A204.1 (cell line): ENCODE measurements around the gene BRF1.
"Not testable (repeated sequence)": the region's sequence is repeated elsewhere in the genome, so short reads cannot be mapped to it uniquely, and the experiment has no call there.

ENCODE experiments used
- FAIRE-seq: peaks from 2 replicates; lab custom pipeline; 2012; peaks lifted over from hg19 to GRCh38; lab: Jason Lieb, UNC

The BRF1 gene, protein sequence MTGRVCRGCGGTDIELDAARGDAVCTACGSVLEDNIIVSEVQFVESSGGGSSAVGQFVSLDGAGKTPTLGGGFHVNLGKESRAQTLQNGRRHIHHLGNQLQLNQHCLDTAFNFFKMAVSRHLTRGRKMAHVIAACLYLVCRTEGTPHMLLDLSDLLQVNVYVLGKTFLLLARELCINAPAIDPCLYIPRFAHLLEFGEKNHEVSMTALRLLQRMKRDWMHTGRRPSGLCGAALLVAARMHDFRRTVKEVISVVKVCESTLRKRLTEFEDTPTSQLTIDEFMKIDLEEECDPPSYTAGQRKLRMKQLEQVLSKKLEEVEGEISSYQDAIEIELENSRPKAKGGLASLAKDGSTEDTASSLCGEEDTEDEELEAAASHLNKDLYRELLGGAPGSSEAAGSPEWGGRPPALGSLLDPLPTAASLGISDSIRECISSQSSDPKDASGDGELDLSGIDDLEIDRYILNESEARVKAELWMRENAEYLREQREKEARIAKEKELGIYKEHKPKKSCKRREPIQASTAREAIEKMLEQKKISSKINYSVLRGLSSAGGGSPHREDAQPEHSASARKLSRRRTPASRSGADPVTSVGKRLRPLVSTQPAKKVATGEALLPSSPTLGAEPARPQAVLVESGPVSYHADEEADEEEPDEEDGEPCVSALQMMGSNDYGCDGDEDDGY

DNA sequence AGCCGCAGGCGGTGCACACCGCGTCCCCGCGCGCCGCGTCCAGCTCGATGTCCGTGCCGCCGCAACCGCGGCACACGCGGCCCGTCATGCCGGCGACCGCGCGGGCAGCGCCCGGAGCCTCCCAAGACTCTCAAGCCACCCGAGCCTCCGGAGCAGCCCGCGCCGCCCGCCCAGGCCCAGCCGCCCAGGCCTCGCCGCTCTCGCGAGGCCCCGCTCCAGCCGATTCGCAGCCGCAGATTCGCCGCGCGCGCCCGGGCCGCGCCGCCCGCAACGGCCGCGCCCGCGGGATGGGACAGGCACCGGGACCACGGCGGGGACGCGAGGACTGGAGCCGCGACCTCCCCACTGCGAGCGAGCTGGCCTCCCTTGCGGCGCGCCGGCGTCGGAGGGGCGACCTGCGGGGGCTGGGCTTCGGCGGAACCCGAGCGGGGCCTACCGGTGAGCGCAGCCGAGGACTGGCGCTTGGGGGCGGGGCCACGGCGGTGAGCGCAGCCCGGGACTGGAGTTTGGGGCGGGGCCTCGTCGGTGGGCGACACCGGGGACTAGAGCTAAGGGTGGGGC, at the start of gene BRF1:
Gene BRF1 (minus strand): TSS at position 460 of the 561 bp plus-strand sequence. CDS start 372 bp downstream, at position 88.
- FAIRE-seq: no peak

DNA sequence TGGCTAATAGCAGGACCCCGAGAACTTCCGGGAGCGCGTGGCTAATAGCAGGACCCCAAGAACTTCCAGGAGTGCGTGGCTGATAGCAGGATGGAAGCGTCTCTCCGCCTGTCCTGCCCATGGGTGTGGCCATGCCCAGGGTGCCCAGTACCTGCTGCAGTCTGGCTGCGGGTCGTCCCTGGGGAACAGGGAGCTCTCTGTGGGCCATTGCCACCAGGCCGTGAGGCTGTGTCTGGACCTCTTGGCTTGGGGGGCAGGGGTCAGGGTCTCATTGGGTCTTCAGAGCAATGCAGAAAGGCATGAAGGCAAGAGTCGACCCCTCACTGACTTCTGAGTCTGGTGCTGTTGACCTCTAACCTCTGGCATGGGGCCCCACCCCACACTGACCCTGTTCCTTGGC, 49.2 kb upstream of the BRF1 start:
- FAIRE-seq: no peak

DNA sequence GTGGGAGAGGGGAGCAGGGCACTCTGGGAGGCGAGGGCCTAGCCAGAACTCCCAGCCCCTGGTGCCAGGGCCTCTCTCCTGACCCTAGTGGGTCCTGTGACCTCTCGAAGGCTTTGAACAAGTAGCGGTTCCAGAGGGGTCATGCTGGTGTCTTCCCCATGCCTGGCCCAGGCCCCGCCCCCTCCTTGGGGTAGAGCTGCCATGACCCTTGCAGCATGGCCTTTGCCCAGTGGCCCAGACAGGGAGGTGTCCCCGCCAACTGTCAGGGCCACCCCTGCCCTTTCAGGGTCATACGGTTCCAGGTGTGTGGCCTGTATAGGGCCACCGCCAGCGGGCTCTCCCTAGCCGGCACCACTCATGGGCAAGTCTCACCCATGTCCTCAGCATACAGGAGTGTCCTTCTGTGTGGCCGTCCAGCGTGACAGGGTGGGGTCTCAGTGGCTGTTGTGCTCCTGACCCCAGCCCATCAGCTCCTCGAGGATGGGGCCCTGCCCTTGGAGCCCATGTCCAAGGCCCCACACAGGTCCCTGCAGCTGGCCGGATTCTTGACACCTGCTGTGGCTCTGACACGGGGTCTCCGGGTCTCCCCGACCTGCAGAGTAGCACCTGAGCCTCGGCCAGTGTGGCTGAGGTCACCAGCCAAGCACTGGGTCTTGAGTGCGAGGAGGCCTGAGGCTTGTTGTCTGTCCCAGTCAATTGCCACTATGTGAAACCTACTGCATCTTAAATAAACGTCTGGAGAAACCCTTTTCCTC, 48.3 kb upstream of the BRF1 start:
- no peak for FAIRE-seq

- no peak for FAIRE-seq
Observed at GRCh38 chr14:105348169-105348944, 47.6 kb upstream of the BRF1 start.

- FAIRE-seq: no peak
Observed at GRCh38 chr14:105347587-105347968, 46.8 kb upstream of the BRF1 start.

- no peak for FAIRE-seq
Observed at GRCh38 chr14:105346876-105347586, 46.2 kb upstream of the BRF1 start.

- no peak for FAIRE-seq
Observed at GRCh38 chr14:105346200-105346533, 45.4 kb upstream of the BRF1 start.

- FAIRE-seq: no peak
Observed at GRCh38 chr14:105343194-105343593, 42.4 kb upstream of the BRF1 start.

DNA sequence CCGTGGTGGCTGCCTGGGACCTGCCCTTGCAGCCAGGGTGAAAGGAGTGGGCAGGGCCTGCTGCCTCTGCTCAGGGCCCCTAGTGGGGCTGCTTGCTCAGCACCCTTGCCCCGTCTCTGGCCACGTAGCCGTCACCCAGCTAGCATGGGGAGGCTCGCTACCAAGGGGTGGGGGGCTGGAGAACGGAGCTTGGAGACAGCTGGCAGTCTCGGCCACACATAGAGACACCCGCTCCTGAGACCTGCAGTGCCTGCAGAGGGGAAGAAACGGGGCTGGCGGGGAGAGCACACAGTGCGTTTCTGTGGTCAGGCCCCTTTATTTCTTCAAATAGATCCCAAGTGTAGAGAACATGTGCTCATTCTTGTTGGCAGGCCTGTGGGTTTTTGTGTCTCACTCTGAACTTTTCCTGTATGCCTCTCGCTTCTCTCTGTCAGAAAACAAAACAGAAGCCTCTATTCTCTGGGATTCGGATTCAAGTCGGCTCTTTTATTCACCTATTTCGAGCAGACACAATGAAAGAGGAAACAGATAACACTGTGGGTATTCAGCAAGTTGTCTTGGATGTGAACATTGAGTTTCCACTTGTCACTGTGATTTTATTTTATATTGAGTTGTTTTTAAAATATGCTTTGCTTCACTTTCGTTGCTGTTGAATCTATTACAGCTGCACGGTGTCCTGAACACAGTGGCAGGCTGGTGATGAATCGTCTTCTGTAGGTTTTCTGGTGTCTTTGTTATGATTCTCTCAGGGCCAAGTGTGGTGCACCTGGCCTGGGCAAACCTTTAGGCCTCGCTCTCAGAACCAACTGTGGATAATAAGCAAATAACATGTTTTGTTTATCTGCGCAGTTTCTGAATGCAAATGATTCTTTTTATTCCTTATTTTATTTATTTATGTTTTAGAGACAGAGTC, 40.3 kb upstream of the BRF1 start:
- no peak for FAIRE-seq

DNA sequence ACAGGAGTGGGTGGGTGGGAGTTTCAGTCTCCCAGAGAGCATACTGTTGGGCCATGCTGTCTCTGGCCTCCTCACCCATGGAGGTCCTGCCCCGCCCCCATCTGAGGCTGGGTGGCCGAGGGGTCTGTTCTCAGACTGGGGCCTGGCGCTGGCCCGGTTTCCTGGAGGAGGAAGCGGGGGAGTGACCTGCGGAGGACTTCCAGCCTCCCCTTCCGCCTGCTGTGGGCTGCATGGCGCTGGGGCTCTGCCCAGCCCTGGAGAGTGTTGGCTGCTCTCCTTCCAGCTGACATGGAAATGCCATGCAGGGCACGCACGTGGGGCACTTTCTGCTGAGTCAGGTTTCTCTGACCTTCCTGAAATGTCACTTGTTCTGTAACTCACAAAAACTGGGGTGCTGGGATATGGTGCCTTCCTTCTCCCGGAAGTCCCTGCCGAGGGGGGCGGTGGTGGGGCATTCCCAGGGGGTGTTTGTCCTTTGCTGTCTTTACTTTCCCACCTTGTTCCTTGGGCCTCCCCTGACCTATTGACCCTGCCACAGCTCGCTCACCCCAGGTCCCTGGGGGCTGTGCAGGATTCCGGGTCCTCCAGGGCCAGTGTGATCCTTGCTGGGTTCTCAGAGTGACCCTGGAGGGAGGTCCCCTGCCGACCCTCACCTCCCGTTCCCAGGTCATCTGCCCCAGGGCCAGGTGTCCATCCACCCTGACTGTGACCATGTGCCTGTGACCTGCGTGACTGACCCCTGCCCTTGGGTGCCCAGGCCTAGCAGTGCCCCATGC, 37.4 kb upstream of the BRF1 start:
- FAIRE-seq: no peak

GRCh38 chr14:105337433-105337832, 36.6 kb upstream of the BRF1 start:
- no peak for FAIRE-seq

- FAIRE-seq: no peak
Observed at GRCh38 chr14:105336477-105337287, 35.9 kb upstream of the BRF1 start.

DNA sequence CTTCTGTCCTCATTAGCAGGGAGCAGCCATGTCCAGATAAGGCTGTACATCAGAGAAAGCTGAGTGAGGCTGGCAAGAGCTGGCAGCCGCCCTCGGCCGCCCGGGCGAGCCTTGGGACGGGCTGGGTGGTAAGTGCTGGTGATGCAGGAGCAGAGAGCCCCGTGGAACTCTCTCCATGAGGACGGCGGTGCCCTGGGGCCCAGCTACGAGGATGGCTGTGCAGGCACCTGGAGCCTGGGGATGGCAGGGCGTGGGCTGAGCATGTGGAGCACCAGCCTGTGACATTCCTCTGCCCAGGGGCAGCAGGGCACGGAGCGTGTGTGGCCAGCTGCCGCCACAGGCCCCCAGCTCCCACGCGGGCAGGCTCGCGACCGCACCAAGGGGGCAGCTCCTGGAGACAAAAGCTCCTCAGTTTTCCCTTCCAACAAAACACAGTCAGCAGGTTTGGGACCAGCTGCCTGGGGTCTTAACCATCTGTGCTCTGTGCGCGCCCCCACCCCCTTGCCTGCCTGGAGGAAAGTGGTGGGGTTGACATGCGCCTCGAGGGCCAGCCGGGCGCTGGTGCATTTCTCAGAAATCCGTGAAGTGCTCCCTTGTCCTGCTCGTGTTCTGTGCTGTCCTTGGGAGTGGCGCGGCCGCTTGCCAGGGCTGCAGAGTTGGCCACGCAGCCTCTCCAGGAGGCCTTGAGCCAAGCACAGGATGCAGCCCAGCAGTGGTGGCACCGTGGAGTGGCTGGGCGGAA, 35.1 kb upstream of the BRF1 start:
- no peak for FAIRE-seq

DNA sequence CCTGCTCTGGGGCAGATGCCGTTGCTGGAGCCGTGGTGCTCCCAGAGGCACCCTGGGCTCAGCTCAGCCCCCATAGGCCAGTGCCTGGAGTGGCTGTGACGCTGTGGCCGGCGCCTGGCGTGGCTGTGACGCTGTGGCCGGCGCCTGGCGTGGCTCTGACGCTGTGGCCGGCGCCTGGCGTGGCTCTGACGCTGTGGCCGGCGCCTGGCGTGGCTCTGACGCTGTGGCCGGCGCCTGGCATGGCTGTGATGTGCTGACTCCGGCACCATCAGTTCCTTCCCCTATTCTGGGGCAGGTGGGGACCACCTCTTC, 34.4 kb upstream of the BRF1 start:
- not testable (repeated sequence) for FAIRE-seq

- no peak for FAIRE-seq
Observed at GRCh38 chr14:105334383-105335230, 33.8 kb upstream of the BRF1 start.

DNA sequence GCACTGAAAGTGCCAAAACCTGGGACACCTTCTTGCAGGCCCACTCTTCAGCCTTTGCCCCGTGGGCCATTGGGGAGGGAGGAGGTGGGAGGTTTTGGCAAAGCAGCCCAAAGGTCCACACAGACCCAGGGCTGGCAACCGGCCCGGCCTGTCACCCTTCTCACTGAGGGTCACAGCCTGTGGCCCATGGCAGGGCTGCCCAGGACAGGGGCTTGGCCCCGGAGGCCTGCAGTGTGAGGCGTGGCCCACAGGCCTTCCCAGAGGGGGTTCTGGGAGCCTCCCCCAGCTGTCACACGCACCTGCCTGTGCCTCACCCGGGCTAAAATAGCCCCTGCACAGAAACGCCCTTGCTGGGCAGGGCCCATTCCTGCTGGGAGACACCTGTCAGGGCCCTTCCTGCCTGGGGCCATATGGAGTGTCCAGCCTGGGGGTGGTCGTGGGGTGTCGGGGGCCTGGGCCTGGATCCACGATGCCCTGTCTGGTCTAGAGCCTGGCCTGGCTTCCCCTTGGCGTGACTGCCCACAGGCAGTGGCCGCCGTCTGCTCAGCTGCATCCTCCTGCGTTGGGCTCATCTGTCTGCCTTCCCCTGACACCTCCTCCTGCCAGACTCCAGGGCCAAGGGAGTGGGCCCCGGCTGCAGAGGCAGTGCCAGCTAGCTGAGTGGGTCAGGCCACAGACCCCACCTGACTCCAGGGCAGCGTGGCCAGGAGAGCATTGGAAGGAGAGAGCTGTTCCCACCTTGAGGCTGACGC, 33.0 kb upstream of the BRF1 start:
- FAIRE-seq: no peak
